NCI-H2171 treated with DMSO at 0.1 percent for 48 hours (cell line): ENCODE results near the gene F13B.
"Not testable (repeated sequence)": the region's sequence is repeated elsewhere in the genome, so short reads cannot be mapped to it uniquely, and the experiment has no call there.

Source experiments
- DNase-seq: peaks from one replicate; lab custom pipeline; 2025; lab: John Stamatoyannopoulos, UW

Gene F13B

GRCh38 chr1:197042676-197043341 is 24.3 kb downstream of the F13B start:
- no peak for DNase-seq

GRCh38 chr1:197041486-197042353 is 25.3 kb downstream of the F13B start:
- no peak for DNase-seq

GRCh38 chr1:197036861-197037260 is 30.2 kb downstream of the F13B start:
- no peak for DNase-seq

GRCh38 chr1:197034631-197035339 is 32.3 kb downstream of the F13B start:
- not testable (repeated sequence) for DNase-seq

GRCh38 chr1:197029749-197030148 is 37.3 kb downstream of the F13B start:
- DNase-seq: no peak

GRCh38 chr1:197027359-197027758 is 39.7 kb downstream of the F13B start:
- DNase-seq: no peak

GRCh38 chr1:197024460-197024859 is 42.6 kb downstream of the F13B start:
- DNase-seq: no peak

- no peak for DNase-seq
Measured at GRCh38 chr1:197021716-197022115, 45.3 kb downstream of the F13B start.

GRCh38 chr1:197017558-197018146 is 49.4 kb downstream of the F13B start:
- peak; percentile 20 for DNase-seq

- no peak for DNase-seq
Measured at GRCh38 chr1:197016751-197017150, 50.3 kb downstream of the F13B start.

GRCh38 chr1:197013234-197013633 is 53.8 kb downstream of the F13B start:
- no peak for DNase-seq

GRCh38 chr1:197011614-197012013 is 55.4 kb downstream of the F13B start:
- DNase-seq: no peak

- no peak for DNase-seq
Measured at GRCh38 chr1:197008861-197009260, 58.2 kb downstream of the F13B start.

GRCh38 chr1:197003132-197003531 is 63.9 kb downstream of the F13B start:
- no peak for DNase-seq

GRCh38 chr1:197001828-197002227 is 65.2 kb downstream of the F13B start:
- no peak for DNase-seq

- no peak for DNase-seq
Measured at GRCh38 chr1:196997423-196997822, 69.6 kb downstream of the F13B start.

GRCh38 chr1:196993916-196994315 is 73.1 kb downstream of the F13B start:
- DNase-seq: no peak

- DNase-seq: peak; percentile 55
Measured at GRCh38 chr1:196991919-196992651, 75.0 kb downstream of the F13B start.
